GM12891 (cell line): ENCODE results near the gene ODAD3.
"Not testable (repeated sequence)": the region's sequence is repeated elsewhere in the genome, so short reads cannot be mapped to it uniquely, and the experiment has no call there.

Experiments used
- DNase-seq: peaks from one replicate; pipeline ENCODE4 v3.0.0; 2011; ENCODE audit warnings: low spot score; ENCODE audit not compliant: insufficient read length
- FAIRE-seq: peaks from 2 replicates; lab custom pipeline; 2011; peaks lifted over from hg19 to GRCh38; lab: Jason Lieb, UNC
- PAX5 ChIP-seq: IDR thresholded peaks from 2 replicates; pipeline ENCODE4 v1.6.1; 2011; ENCODE audit warnings: low read length, moderate library complexity, mild to moderate bottlenecking; ENCODE audit not compliant: insufficient read depth, severe bottlenecking
- POLR2A ChIP-seq: IDR thresholded peaks from 2 replicates; pipeline ENCODE4 v1.6.1; 2011; ENCODE audit warnings: low read depth, low read length, control low read depth
- POLR2AphosphoS5 ChIP-seq: IDR thresholded peaks from 2 replicates; pipeline ENCODE4 v1.6.1; 2011; ENCODE audit warnings: low read depth, low read length, control low read depth
- POU2F2 ChIP-seq: IDR thresholded peaks from 2 replicates; pipeline ENCODE4 v1.6.1; 2011; ENCODE audit warnings: low read depth, mild to moderate bottlenecking, control low read depth, low read length, moderate library complexity
- SPI1 ChIP-seq: IDR thresholded peaks from 2 replicates; pipeline ENCODE4 v1.6.1; 2011; ENCODE audit warnings: low read depth, low read length, control low read depth
- TAF1 ChIP-seq: IDR thresholded peaks from 2 replicates; pipeline ENCODE4 v1.6.1; 2011; ENCODE audit warnings: low read depth, low read length, control low read depth

Gene ODAD3

DNA sequence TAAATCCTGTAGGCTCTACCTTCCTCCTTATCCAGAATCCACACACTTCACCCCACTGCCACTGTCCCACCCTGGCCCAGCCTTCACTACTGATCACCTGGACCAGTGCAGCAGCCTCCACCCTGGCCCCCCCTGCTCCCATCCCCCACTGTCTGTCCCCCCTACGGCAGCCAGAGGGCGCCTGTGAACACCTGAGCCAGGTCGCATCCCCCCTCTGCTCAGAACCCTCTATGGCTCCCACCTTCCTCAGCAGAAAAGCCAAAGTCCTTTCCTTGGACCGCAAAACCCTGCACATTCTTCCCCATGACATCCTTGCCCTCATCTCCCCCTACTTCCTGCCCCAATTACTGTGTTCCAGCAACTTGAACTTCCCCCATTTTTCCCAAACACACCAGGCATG lies 25.3 kb upstream of the ODAD3 start:
- DNase-seq (peak; percentile 30), FAIRE-seq (no peak)
- no peak for TF ChIP-seq TAF1
- no peak for TF ChIP-seq SPI1
- TF ChIP-seq POLR2AphosphoS5 = no peak
- no peak for TF ChIP-seq POU2F2
- TF ChIP-seq PAX5 = no peak
- TF ChIP-seq POLR2A = no peak

DNA sequence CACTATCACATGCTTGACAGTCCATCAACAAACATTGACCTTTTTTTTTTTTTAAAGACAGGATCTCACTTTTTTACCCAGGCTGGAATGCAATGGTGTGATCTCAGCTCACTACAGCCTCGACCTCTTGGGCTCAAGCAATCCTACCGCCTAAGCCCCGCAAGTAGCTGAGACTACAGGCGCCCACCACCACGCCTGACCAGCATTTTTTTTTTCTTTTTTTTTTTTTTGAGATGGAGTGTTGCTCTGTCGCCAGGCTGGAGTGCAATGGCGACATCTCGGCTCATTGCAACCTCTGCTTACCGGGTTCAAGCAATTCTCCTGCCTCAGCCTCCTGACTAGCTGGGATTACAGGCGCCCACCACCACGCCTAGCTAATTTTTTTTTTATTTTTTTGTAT lies 24.0 kb upstream of the ODAD3 start:
- not testable (repeated sequence) for DNase-seq, FAIRE-seq

DNA sequence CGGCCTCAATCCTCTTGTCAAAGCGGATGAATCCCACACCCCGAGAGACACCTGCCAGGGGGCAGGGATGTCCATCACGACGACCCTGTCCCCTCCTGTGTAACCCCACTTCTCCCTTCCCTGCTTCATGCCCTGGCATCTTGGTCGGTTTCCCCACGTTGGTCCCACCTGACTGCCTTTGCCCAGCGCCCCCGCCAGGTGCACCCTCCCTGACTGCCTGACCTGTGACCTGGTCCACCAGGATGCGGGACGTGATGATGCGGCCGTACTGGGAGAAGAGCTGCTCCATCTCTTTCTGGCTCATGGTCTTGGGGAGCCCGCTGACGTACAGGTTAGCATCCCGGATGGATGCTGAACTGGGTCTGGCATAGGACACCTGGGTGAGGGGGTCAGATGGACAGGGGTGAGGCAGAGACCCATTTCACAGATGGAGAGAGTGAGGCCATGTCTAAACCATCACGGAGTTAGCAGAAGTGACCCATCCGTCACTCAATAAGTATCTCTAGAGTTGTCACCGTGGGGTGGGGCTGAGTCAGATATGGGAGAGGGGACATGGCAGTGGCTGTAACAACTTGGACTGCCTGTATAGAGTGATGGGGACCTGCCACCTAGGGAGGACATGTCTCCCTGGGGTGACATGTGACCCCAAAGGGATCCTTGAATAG lies 23.4 kb upstream of the ODAD3 start:
- peak; percentile 11 for DNase-seq
- TF ChIP-seq POLR2AphosphoS5 = no peak
- no peak for FAIRE-seq

DNA sequence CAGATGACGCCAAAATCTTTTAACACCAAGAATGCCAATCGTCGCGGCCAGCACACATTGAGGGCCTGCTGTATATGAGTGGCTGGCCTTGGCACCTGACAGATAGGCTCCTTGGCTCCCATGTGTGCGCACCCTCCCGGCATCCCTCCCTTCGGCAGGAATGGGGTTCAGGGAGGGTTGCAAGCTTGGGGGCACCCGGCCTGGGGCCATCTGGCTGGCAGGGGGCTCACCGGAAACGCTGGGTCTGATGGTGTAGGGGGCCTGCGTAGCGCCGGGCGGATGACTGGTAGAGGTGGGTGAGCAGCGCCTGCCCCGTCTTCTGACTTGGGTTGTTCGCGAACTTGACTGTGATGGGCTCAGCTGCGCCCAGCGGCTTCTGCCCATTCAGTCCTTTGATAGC lies 22.9 kb upstream of the ODAD3 start:
- DNase-seq (no peak), FAIRE-seq (no peak)
- no peak for TF ChIP-seq POU2F2
- no peak for TF ChIP-seq PAX5
- TF ChIP-seq POLR2A = no peak
- no peak for TF ChIP-seq TAF1
- TF ChIP-seq POLR2AphosphoS5 = no peak
- TF ChIP-seq SPI1 = no peak

DNA sequence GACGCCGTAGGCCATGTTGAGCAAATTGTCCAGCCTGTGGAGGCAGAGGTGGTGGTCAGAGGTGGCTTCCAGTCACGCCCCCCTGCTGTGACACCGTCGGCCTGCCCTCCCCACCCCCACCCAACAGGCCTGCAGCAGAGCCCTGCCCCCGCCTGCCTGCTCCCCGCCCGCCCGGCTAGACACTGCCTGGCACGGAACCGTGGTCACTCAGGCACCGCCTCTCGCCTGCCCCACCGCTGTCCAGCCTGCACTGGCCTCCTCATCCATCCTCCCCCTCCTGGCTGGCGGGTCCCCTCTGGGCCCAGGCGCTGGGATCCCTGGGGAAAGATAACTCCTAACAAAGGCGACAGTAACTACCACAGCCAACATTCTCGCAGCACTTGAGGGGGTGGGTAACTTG lies 22.2 kb upstream of the ODAD3 start:
- FAIRE-seq = no peak
- no peak for DNase-seq
- no peak for TF ChIP-seq POLR2AphosphoS5
- no peak for TF ChIP-seq PAX5
- no peak for TF ChIP-seq POLR2A

DNA sequence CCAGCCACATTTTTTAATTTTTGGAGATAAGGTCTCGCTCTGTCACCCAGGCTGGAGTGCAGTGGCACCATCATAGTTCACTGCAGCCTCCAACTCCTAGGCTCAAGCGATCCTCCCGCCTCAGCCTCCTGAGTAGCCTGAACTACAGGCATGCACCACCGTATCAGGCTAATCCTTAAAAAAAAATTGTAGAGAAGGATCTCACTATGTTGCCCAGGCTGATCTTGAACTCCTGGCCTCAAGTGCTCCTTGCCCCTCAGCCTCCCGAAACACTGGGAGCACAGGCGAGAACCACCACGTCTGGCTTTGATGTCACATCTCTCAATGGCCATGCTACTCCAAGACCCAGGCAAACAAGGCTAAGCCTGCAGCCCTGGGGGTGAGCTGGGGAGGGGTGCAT lies 21.7 kb upstream of the ODAD3 start:
- DNase-seq (no peak), FAIRE-seq (no peak)
- TF ChIP-seq SPI1 (no peak), POU2F2 (no peak), TAF1 (no peak), POLR2AphosphoS5 (no peak), POLR2A (no peak), PAX5 (no peak)

DNA sequence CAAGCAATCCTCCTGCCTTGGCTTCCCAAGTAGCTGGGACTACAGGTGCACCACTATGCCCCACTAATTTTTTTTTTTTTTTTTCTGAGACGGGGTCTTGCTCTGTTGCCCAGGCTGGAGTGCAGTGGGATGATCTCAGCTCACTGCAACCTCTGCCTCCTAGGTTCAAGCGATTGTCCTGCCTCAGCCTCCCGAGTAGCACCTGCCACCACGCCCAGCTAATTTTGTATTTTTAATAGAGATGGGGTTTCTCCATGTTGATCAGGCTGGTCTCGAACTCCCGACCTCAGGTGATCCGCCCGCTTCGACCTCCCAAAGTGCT lies 20.3 kb upstream of the ODAD3 start:
- not testable (repeated sequence) for FAIRE-seq, DNase-seq

DNA sequence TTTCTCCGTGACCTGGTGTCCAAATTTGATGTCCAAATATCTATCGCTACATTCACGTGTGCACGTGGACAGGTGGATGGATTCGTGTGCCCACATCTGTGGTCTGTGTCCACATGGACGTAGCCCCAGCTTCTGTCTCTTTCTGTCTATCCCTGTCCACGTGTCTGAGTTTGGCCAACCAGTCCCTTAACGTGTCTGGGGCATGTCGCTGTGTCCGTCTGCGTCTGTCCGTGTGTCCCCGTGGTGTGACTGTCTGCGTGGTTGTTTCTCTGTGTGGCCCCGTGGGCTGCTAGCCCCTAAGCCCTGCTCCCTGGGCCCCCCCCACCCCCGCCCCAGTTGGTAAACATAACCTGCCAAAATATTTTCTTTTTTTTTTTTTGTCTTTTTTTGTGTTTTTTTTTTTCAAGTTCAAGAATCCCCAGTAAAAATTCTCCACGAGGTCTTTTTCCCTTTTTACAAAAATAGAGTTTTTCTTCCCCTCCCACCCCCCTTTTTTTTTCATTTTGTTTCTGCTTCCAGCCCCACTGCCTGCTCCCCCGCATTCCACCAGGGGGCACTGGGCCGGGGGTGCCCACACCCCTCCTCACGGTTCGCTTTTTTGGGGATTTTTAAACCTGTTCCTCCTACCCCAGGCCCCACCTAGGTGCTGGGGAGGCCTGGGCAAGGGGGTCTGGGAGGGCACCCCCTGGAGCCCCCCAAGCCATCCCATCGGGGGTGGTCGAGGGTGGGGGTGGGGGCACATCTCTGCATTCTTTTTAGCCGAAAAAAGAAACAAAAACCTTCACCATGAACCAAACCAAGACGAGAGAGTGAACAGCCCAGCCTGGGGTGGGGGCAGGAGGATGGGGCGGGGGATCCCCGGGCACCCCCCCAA lies 18.8 kb upstream of the ODAD3 start:
- FAIRE-seq (peak; percentile 61), DNase-seq (no peak)
- TF ChIP-seq POU2F2 (no peak), POLR2A (no peak), TAF1 (no peak), POLR2AphosphoS5 (no peak), SPI1 (no peak), PAX5 (no peak)

GRCh38 chr19:11452620-11453310 lies 17.8 kb upstream of the ODAD3 start:
- no peak for DNase-seq
- TF ChIP-seq POU2F2 (no peak), POLR2AphosphoS5 (no peak), POLR2A (no peak), SPI1 (no peak), TAF1 (no peak), PAX5 (no peak)
- no peak for FAIRE-seq
